B cell (primary cell): Measurements from ENCODE around the gene CTIF.

Experiments
- EZH2 ChIP-seq: IDR thresholded peaks from 2 replicates; pipeline ENCODE4 v1.6.1; 2012; ENCODE audit warnings: borderline replicate concordance, low read depth, mild to moderate bottlenecking, moderate library complexity, low read length; ENCODE audit not compliant: insufficient read depth, poor library complexity, severe bottlenecking
- TF ChIP-seq, protein P1 (sequence below): fragments of 200-600 bp; IDR thresholded peaks from one replicate; pipeline ENCODE4 v1.8.0; 2022; ENCODE audit warnings: antibody characterized with exemption, mild to moderate bottlenecking

DNA sequence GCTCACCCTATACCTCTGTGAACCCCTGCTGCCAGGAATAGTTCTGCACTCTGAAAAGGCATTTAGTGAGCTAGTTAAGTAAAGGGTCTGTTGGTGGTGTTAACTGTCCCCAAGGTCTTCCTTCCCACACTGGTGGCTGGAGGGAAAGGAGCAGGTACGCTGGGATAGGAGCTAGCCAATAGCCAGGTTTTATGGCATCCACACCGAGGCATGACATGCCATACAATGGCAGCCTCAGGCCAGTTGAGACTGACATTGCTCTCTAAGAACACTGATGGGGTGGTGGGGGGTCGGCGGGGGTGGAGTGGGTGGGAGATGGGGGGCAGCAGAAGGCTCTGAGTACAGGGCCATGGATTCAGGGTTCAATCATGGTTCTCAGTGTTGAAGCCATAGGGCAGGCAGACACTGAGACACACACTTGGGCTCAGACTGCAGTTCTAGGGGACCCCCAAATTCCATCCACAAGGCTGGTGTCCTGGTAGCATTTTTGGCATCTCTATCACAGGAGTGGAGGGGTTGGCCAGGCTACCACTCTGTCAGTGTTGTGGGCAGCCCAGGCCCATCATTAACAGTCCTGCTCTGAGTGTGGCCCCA lies 136.0 kb downstream of the CTIF start:
- TF ChIP-seq, protein P1, sequence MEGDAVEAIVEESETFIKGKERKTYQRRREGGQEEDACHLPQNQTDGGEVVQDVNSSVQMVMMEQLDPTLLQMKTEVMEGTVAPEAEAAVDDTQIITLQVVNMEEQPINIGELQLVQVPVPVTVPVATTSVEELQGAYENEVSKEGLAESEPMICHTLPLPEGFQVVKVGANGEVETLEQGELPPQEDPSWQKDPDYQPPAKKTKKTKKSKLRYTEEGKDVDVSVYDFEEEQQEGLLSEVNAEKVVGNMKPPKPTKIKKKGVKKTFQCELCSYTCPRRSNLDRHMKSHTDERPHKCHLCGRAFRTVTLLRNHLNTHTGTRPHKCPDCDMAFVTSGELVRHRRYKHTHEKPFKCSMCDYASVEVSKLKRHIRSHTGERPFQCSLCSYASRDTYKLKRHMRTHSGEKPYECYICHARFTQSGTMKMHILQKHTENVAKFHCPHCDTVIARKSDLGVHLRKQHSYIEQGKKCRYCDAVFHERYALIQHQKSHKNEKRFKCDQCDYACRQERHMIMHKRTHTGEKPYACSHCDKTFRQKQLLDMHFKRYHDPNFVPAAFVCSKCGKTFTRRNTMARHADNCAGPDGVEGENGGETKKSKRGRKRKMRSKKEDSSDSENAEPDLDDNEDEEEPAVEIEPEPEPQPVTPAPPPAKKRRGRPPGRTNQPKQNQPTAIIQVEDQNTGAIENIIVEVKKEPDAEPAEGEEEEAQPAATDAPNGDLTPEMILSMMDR, result no peak
- no peak for TF ChIP-seq EZH2
